Endothelial cell of umbilical vein (primary cell): ENCODE measurements around the gene CSK. TPM values are rescaled to one million over a fixed set of nuclear protein-coding genes. Genes with fewer than 3 reads are reported as not detected.

ENCODE experiments used
- BruUV-seq: library from RNA; stranded (reverse); fragments of 400-500 nt; replicated peaks from 2 replicates; lab custom pipeline; 2021; lab: Mats Ljungman, UMichigan
- CTCF ChIA-PET: fragments of 300-600, 350-600 bp; sonication (Branson Sonifier 250); formaldehyde crosslinking; loops from one replicate; lab custom pipeline; 2021; ENCODE audit warnings: antibody characterized with exemption, inconsistent platforms; lab: Charles Lee
- POLR2A ChIA-PET: fragments of 300-600, 350-600 bp; sonication (Branson Sonifier 250); formaldehyde crosslinking; loops from one replicate; lab custom pipeline; 2021; ENCODE audit warnings: antibody characterized with exemption, inconsistent platforms; lab: Charles Lee
- DNase-seq: peaks from one replicate; pipeline ENCODE4 v3.0.0-alpha.2; 2011; ENCODE audit warnings: low read depth, low spot score
- FAIRE-seq: peaks from 2 replicates; lab custom pipeline; 2011; peaks lifted over from hg19 to GRCh38; lab: Jason Lieb, UNC
- H2AFZ ChIP-seq: 2 replicates; pipeline ENCODE4 v1.6.0; 2012; ENCODE audit warnings: low read depth, low read length, control low read depth, inconsistent platforms
- H3K27ac ChIP-seq: 2 replicates; pipeline ENCODE4 v1.5.1; 2011; ENCODE audit warnings: low read depth, mild to moderate bottlenecking, control low read depth, low read length, moderate library complexity; ENCODE audit not compliant: insufficient read depth
- H3K27me3 ChIP-seq, 2 experiments: 2 replicates each; pipeline versions ENCODE4 v1.6.0 to v1.6.1; 2011; ENCODE audit warnings: low read length in 2 of 2, mixed read lengths in 1 of 2; ENCODE audit not compliant: control insufficient read depth in 2 of 2, insufficient read depth in 2 of 2
- H3K36me3 ChIP-seq, 2 experiments: 2 replicates in 1 of 2; 3 replicates in 1 of 2; pipeline ENCODE4 v1.5.1; 2011; ENCODE audit warnings: low read length in 2 of 2, mild to moderate bottlenecking in 1 of 2, moderate library complexity in 1 of 2; ENCODE audit not compliant: control insufficient read depth in 2 of 2, insufficient read depth in 2 of 2; ENCODE audit errors: extremely low read depth in 1 of 2
- H3K4me1 ChIP-seq: 3 replicates; pipeline ENCODE4 v1.5.1; 2011; ENCODE audit warnings: mild to moderate bottlenecking, low read length; ENCODE audit not compliant: control insufficient read depth, insufficient read depth; ENCODE audit errors: extremely low read depth
- H3K4me2 ChIP-seq: 2 replicates; pipeline ENCODE4 v1.6.1; 2011; ENCODE audit warnings: low read length, control low read depth, mixed read lengths; ENCODE audit not compliant: insufficient read depth
- H3K4me3 ChIP-seq, 3 experiments: fragments of 200-600 bp in 1 of 3; sonication (generic), shearing (Covaris generic) in 1 of 3; replicated peaks in 1 of 3; 2 replicates each; pipeline ENCODE4 v1.5.1; 2011 to 2016; ENCODE audit warnings: control low read depth in 3 of 3, low read length in 3 of 3, mild to moderate bottlenecking in 2 of 3, inconsistent platforms in 1 of 3, low read depth in 1 of 3, moderate library complexity in 1 of 3; ENCODE audit not compliant: insufficient read depth in 1 of 3
- H3K79me2 ChIP-seq: 2 replicates; pipeline ENCODE4 v1.6.0; 2012; ENCODE audit warnings: low read length, inconsistent platforms; ENCODE audit not compliant: control insufficient read depth, insufficient read depth
- H3K9ac ChIP-seq: replicated peaks from 2 replicates; pipeline ENCODE3; 2011; ENCODE audit warnings: low read length, control low read depth; ENCODE audit not compliant: insufficient read depth; ENCODE audit errors: extremely low read depth
- H3K9me1 ChIP-seq: replicated peaks from 3 replicates; pipeline ENCODE4 v1.6.0; 2011; ENCODE audit warnings: mild to moderate bottlenecking, low read length; ENCODE audit not compliant: control insufficient read depth, insufficient read depth; ENCODE audit errors: extremely low read depth
- H3K9me3 ChIP-seq: replicated peaks from 2 replicates; pipeline ENCODE4 v1.5.1; 2012; ENCODE audit warnings: low read length, inconsistent platforms; ENCODE audit not compliant: control insufficient read depth, insufficient read depth
- H4K20me1 ChIP-seq: replicated peaks from 2 replicates; pipeline ENCODE3; 2011; ENCODE audit warnings: mild to moderate bottlenecking, low read length; ENCODE audit not compliant: control insufficient read depth, insufficient read depth; ENCODE audit errors: extremely low read depth
- EZH2 ChIP-seq: IDR thresholded peaks from 2 replicates; pipeline ENCODE4 v1.6.1; 2012; ENCODE audit warnings: borderline replicate concordance, low read depth, mild to moderate bottlenecking, moderate library complexity, low read length, inconsistent platforms; ENCODE audit not compliant: severe bottlenecking
- FOS ChIP-seq: IDR thresholded peaks from 2 replicates; pipeline ENCODE4 v1.6.1; 2011; ENCODE audit warnings: mild to moderate bottlenecking, low read length, moderate library complexity, borderline replicate concordance; ENCODE audit not compliant: insufficient read depth
- GATA2 ChIP-seq: IDR thresholded peaks from 2 replicates; pipeline ENCODE4 v1.7.0; 2011; ENCODE audit warnings: low read depth, mild to moderate bottlenecking, moderate library complexity, mixed read lengths, low read length; ENCODE audit not compliant: insufficient read length, insufficient read depth
- JUN ChIP-seq: IDR thresholded peaks from 2 replicates; pipeline ENCODE4 v1.6.1; 2011; ENCODE audit warnings: borderline replicate concordance, low read depth; ENCODE audit not compliant: insufficient read length, insufficient read depth
- MYC ChIP-seq: IDR thresholded peaks from one replicate; pipeline ENCODE4 v1.6.1; 2011; ENCODE audit warnings: mild to moderate bottlenecking, low read depth, low read length
- POLR2A ChIP-seq: IDR thresholded peaks from 2 replicates; pipeline ENCODE4 v1.6.1; 2012; ENCODE audit warnings: low read depth, mild to moderate bottlenecking, control low read depth, low read length
- POLR2AphosphoS5 ChIP-seq: IDR thresholded peaks from 2 replicates; pipeline ENCODE4 v1.6.1; 2012; ENCODE audit warnings: low read depth, mild to moderate bottlenecking, control low read depth, low read length, moderate library complexity; ENCODE audit not compliant: insufficient read depth
- dilution Hi-C: fragments of 300-500 bp; cut with MboI; formaldehyde crosslinking; loops from one replicate; pipeline ENCODE4 v1.15.0; 2019; ENCODE audit warnings: low sequenced_read_pairs; ENCODE audit not compliant: extremely low pct_ligation_motif_present
- intact Hi-C: fragments of 100-400 bp; cut with micrococcal nuclease; formaldehyde crosslinking; loops from one replicate; pipeline ENCODE4 v1.10.0; 2022
- polyA plus RNA-seq, 4 experiments: library from polyadenylated mRNA; depleted of rRNA in 3 of 4; stranded (reverse) in 3 of 4; unstranded in 1 of 4; fragments of >200 nt; gene quantifications; 2 replicates each; pipeline versions ENCODE4 v1.2.1 to v1.2.3, GENCODE V29; 2011 to 2012; ENCODE audit warnings: missing spikeins in 1 of 4
- total RNA-seq: library from RNA; stranded (reverse); gene quantifications from 2 replicates; pipeline ENCODE4 v1.2.3, GENCODE V29; 2021
- TF ChIP-seq, protein P1 (sequence below): IDR thresholded peaks from 2 replicates; pipeline ENCODE4 v1.6.1; 2011; ENCODE audit not compliant: insufficient read depth, insufficient read length
- TF ChIP-seq, protein P2 (sequence below), 2 donors: IDR thresholded peaks; 1 replicate in 1 of 2; 2 replicates in 1 of 2; pipeline ENCODE4 v1.5.1; 2011; ENCODE audit warnings: low read length in 2 of 2, mild to moderate bottlenecking in 2 of 2, moderate library complexity in 2 of 2, control low read depth in 1 of 2, inconsistent platforms in 1 of 2, low read depth in 1 of 2; ENCODE audit not compliant: insufficient read depth in 1 of 2; ENCODE audit errors: extremely low read depth in 1 of 2

The CSK gene
- total and polyA plus RNA-seq, 2 donors (not counting 3 experiments of a cell fraction or from before 2014, with no cell fraction given), result 41.2 to 104 TPM

DNA sequence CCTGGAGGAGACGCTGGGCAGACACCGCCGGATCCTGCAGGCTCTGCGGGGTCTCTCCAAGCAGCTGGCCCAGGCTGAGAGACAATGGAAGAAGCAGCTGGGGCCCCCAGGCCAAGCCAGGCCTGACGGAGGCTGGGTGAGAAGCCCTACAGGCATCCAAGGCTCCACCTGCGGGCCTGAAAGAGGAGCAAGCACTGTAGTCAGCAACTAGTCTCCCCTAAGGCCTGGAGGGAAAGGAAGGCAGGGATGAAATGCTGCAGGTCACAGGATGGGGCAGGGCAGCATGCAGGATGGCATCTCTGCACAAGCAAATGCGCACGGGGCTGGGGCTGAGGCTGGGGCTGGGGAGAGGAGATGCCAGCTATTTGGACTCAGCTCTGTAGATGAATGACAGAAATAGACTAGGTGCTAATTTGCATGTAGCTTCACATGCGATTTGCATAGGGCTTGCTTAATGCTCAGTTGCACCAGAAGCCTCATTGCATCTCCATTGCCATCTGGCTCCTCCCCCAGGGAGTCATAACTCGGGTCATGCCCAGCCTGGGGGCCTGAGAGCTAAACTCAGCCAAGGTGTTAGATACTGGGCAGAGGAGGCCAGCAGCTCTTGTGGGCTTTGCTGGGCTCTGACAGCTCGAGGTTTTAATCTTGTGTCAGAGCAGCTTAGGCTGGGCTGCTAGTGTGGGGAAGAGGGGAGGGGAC is 39.4 kb downstream of the CSK start:
- no peaks in the 10 kb centered on the region for H3K79me2 ChIP-seq
- H3K4me3 ChIP-seq, result no peak overlapping the region
- H3K27me3 ChIP-seq, result no peaks in the 10 kb centered on the region
- no peak overlapping the region for H3K27ac ChIP-seq
- intact Hi-C loops (no loop called here), dilution Hi-C loops (no loop called here)
- H3K4me2 ChIP-seq, result no peak overlapping the region
- no peaks in the 10 kb centered on the region for H4K20me1 ChIP-seq
- no TSS peak for BruUV-seq
- no peak overlapping the region for H2AFZ ChIP-seq
- no peaks in the 10 kb centered on the region for H3K36me3 ChIP-seq
- no peaks in the 10 kb centered on the region for H3K9me3 ChIP-seq
- no peak for FAIRE-seq
- no peak overlapping the region for H3K9ac ChIP-seq
- DNase-seq, result no peak
- no peaks in the 10 kb centered on the region for H3K9me1 ChIP-seq
- peaks cover 8% of the 10 kb centered on the region for H3K4me1 ChIP-seq
- no peak for TF ChIP-seq FOS
- no peak for TF ChIP-seq MYC
- no peak for TF ChIP-seq GATA2
- TF ChIP-seq POLR2A, result no peak
- ChIA-PET CTCF (interaction anchor here (0.9 to 1.5 kb wide), 5 partner anchors 10 to 85 kb away, joined by 3 to 5 read pairs (median 3); partner anchors contain the start of gene FAM219B), POLR2A (no interaction called here)

GRCh38 chr15:74821790-74822158 is 39.9 kb downstream of the CSK start:
- Histone ChIP-seq H3K9ac (no peak overlapping the region), H4K20me1 (no peaks in the 10 kb centered on the region), H3K27ac (no peak overlapping the region), H3K27me3 (peaks cover 0 to 2% of the 10 kb centered on the region in 2 experiments), H2AFZ (no peak overlapping the region), H3K36me3 (no peaks in the 10 kb centered on the region), H3K4me1 (peaks cover 8% of the 10 kb centered on the region), H3K79me2 (no peaks in the 10 kb centered on the region), H3K4me3 (no peak overlapping the region), H3K9me1 (no peaks in the 10 kb centered on the region), H3K4me2 (no peak overlapping the region), H3K9me3 (no peaks in the 10 kb centered on the region)
- DNase-seq, result no peak
- intact Hi-C loops, result no loop called here
- TF ChIP-seq JUN (no peak), MYC (no peak), GATA2 (no peak), POLR2A (no peak), FOS (no peak), POLR2AphosphoS5 (no peak), EZH2 (no peak)
- TF ChIP-seq, protein P1, sequence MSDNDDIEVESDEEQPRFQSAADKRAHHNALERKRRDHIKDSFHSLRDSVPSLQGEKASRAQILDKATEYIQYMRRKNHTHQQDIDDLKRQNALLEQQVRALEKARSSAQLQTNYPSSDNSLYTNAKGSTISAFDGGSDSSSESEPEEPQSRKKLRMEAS, result no peak
- TF ChIP-seq, protein P2, sequence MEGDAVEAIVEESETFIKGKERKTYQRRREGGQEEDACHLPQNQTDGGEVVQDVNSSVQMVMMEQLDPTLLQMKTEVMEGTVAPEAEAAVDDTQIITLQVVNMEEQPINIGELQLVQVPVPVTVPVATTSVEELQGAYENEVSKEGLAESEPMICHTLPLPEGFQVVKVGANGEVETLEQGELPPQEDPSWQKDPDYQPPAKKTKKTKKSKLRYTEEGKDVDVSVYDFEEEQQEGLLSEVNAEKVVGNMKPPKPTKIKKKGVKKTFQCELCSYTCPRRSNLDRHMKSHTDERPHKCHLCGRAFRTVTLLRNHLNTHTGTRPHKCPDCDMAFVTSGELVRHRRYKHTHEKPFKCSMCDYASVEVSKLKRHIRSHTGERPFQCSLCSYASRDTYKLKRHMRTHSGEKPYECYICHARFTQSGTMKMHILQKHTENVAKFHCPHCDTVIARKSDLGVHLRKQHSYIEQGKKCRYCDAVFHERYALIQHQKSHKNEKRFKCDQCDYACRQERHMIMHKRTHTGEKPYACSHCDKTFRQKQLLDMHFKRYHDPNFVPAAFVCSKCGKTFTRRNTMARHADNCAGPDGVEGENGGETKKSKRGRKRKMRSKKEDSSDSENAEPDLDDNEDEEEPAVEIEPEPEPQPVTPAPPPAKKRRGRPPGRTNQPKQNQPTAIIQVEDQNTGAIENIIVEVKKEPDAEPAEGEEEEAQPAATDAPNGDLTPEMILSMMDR (IDR thresholded peaks at IDR 0.05; ENCODE audit: extremely low read depth in 1 of 2, insufficient read depth in 1 of 2, low read depth in 1 of 2, low read length in 2 of 2), result no peak
- FAIRE-seq, result no peak
- POLR2A ChIA-PET, result no interaction called here
- BruUV-seq, result no TSS peak
- dilution Hi-C loops, result no loop called here
- CTCF ChIA-PET, result interaction anchor here (0.9 to 1.3 kb wide), 4 partner anchors 11 to 85 kb away, joined by 3 to 5 read pairs (median 3); partner anchors contain the start of gene FAM219B
